Endothelial cell (in vitro differentiated cells): ENCODE measurements around the gene MAP2K5. TPM values are rescaled to one million over a fixed set of nuclear protein-coding genes. Genes with fewer than 3 reads are reported as not detected.

Experiments
- DNase-seq: peaks from one replicate; pipeline ENCODE4 v3.0.0; 2021; ENCODE audit warnings: low spot score
- H3K27ac Mint-ChIP-seq: one replicate; pipeline ENCODE4 v1.8.0; 2021; ENCODE audit warnings: mixed read lengths, inconsistent platforms; ENCODE audit not compliant: unreplicated experiment
- H3K27me3 Mint-ChIP-seq: one replicate; pipeline ENCODE4 v1.8.0; 2021; ENCODE audit warnings: mild to moderate bottlenecking, moderate library complexity, mixed read lengths, inconsistent platforms; ENCODE audit not compliant: unreplicated experiment
- H3K36me3 Mint-ChIP-seq: one replicate; pipeline ENCODE4 v1.8.0; 2021; ENCODE audit warnings: mild to moderate bottlenecking, low read depth, mixed read lengths, inconsistent platforms; ENCODE audit not compliant: unreplicated experiment
- H3K4me1 Mint-ChIP-seq: one replicate; pipeline ENCODE4 v1.8.0; 2021; ENCODE audit warnings: mild to moderate bottlenecking, mixed read lengths, inconsistent platforms; ENCODE audit not compliant: unreplicated experiment
- H3K4me3 Mint-ChIP-seq: one replicate; pipeline ENCODE4 v1.8.0; 2021; ENCODE audit warnings: mild to moderate bottlenecking, mixed read lengths, inconsistent platforms; ENCODE audit not compliant: unreplicated experiment
- H3K9me3 Mint-ChIP-seq: one replicate; pipeline ENCODE4 v1.8.0; 2021; ENCODE audit warnings: mixed read lengths, inconsistent platforms; ENCODE audit not compliant: unreplicated experiment
- CTCF ChIP-seq: fragments of 200-600 bp; sonication (generic); IDR thresholded peaks from one replicate; pipeline ENCODE4 v1.5.0; 2021; ENCODE audit warnings: antibody characterized with exemption; ENCODE audit not compliant: unreplicated experiment
- total RNA-seq: library from RNA; stranded (reverse); fragmentation: NEBNext Ultra II Directional; extraction: Animal tissue kit (Norgen Biotek cat#: 25700); gene quantifications from one replicate; pipeline ENCODE4 v1.2.1, GENCODE V29; 2021; ENCODE audit not compliant: unreplicated experiment

Gene MAP2K5
- total RNA-seq, 1 donor from 2014 or later = 22.2 TPM

GRCh38 chr15:67831363-67831762 lies 288.9 kb downstream of the MAP2K5 start:
- Mint-ChIP-seq H3K27ac (no peak overlapping the region), H3K4me1 (peaks cover 35% of the 10 kb centered on the region), H3K36me3 (no peaks in the 10 kb centered on the region), H3K27me3 (peaks cover 20% of the 10 kb centered on the region), H3K4me3 (no peak overlapping the region), H3K9me3 (no peaks in the 10 kb centered on the region)
- no peak for DNase-seq
- TF ChIP-seq CTCF = no peak

GRCh38 chr15:67832031-67832551 lies 289.6 kb downstream of the MAP2K5 start:
- no peaks in the 10 kb centered on the region for H3K36me3 Mint-ChIP-seq
- H3K27me3 Mint-ChIP-seq = peaks cover 20% of the 10 kb centered on the region
- no peak overlapping the region for H3K27ac Mint-ChIP-seq
- no peaks in the 10 kb centered on the region for H3K9me3 Mint-ChIP-seq
- TF ChIP-seq CTCF = no peak
- DNase-seq = no peak
- H3K4me3 Mint-ChIP-seq = no peak overlapping the region
- peaks cover 35% of the 10 kb centered on the region for H3K4me1 Mint-ChIP-seq

GRCh38 chr15:67832897-67833709 lies 290.6 kb downstream of the MAP2K5 start:
- H3K27me3 Mint-ChIP-seq = peaks cover 20% of the 10 kb centered on the region
- H3K4me1 Mint-ChIP-seq = peaks cover 35% of the 10 kb centered on the region
- peak overlapping the region; percentile 61 for H3K4me3 Mint-ChIP-seq
- H3K27ac Mint-ChIP-seq = no peak overlapping the region
- H3K9me3 Mint-ChIP-seq = no peaks in the 10 kb centered on the region
- TF ChIP-seq CTCF = no peak
- peak; percentile 56 for DNase-seq
- no peaks in the 10 kb centered on the region for H3K36me3 Mint-ChIP-seq

GRCh38 chr15:67833710-67834511 lies 291.4 kb downstream of the MAP2K5 start:
- Mint-ChIP-seq H3K9me3 (no peaks in the 10 kb centered on the region), H3K27me3 (peaks cover 16% of the 10 kb centered on the region), H3K4me3 (peak overlapping the region; percentile 61), H3K4me1 (peaks cover 38% of the 10 kb centered on the region), H3K27ac (no peak overlapping the region), H3K36me3 (no peaks in the 10 kb centered on the region)
- peak; percentile 82 for DNase-seq
- peak; percentile 67 for TF ChIP-seq CTCF
